ENCODE data around the gene RANBP1.
A peak's percentile ranks its signal among the peaks of the same experiment; 100 is the strongest.

RANBP1 gene

GRCh38 chr22:20083891-20084546, 31.9 kb upstream of the RANBP1 start:
- in situ Hi-C loops (cut with MboI; ENCODE audit: low sequenced_read_pairs) = no loop called here
- Histone ChIP-seq H3K4me1 (peaks cover 12% of the 10 kb centered on the region), H3K9me3 (no peaks in the 10 kb centered on the region), H3K36me3 (replicated peaks) (peaks cover 56% of the 10 kb centered on the region), H3K27me3 (ENCODE audit: low read depth) (no peaks in the 10 kb centered on the region), H3K4me3 (no peak overlapping the region)
- DNase-seq (ENCODE audit: low spot score in 2 of 2) = no peak

- Histone ChIP-seq H3K27me3 (ENCODE audit: low read depth) (no peaks in the 10 kb centered on the region), H3K36me3 (replicated peaks) (peaks cover 64% of the 10 kb centered on the region)
- in situ Hi-C loops (cut with MboI; ENCODE audit: low sequenced_read_pairs) = no loop called here
Measured at GRCh38 chr22:20084547-20085413, 31.1 kb upstream of the RANBP1 start.

GRCh38 chr22:20085651-20086050, 30.3 kb upstream of the RANBP1 start:
- H3K36me3 ChIP-seq (replicated peaks) = peaks cover 73% of the 10 kb centered on the region
- in situ Hi-C loops (cut with MboI; ENCODE audit: low sequenced_read_pairs) = no loop called here

More at GRCh38 chr22:20084547-20085413, 31.1 kb upstream of the RANBP1 start:
- Histone ChIP-seq H3K4me1 (peaks cover 6% of the 10 kb centered on the region), H3K4me3 (no peak overlapping the region), H3K9me3 (no peaks in the 10 kb centered on the region)
- DNase-seq (ENCODE audit: low spot score in 2 of 2) = peak; percentile 29 to 75

GRCh38 chr22:20086101-20086599, 29.8 kb upstream of the RANBP1 start:
- no peak for DNase-seq (ENCODE audit: low spot score in 2 of 2)
- in situ Hi-C loops (cut with MboI; ENCODE audit: low sequenced_read_pairs) = no loop called here
- peaks cover 78% of the 10 kb centered on the region for H3K36me3 ChIP-seq (replicated peaks)

More at GRCh38 chr22:20085651-20086050, 30.3 kb upstream of the RANBP1 start:
- H3K4me3 ChIP-seq = no peak overlapping the region
- no peaks in the 10 kb centered on the region for H3K9me3 ChIP-seq
- DNase-seq (ENCODE audit: low spot score in 2 of 2) = no peak
- peaks cover 6% of the 10 kb centered on the region for H3K4me1 ChIP-seq
- H3K27me3 ChIP-seq (ENCODE audit: low read depth) = no peaks in the 10 kb centered on the region

GRCh38 chr22:20086763-20087162, 29.1 kb upstream of the RANBP1 start:
- in situ Hi-C loops (cut with MboI; ENCODE audit: low sequenced_read_pairs) = no loop called here
- H3K36me3 ChIP-seq (replicated peaks) = peaks cover 78% of the 10 kb centered on the region
- no peak for DNase-seq (ENCODE audit: low spot score in 2 of 2)

More at GRCh38 chr22:20086101-20086599, 29.8 kb upstream of the RANBP1 start:
- no peaks in the 10 kb centered on the region for H3K9me3 ChIP-seq
- peaks cover 6% of the 10 kb centered on the region for H3K4me1 ChIP-seq
- H3K4me3 ChIP-seq = no peak overlapping the region
- no peaks in the 10 kb centered on the region for H3K27me3 ChIP-seq (ENCODE audit: low read depth)

GRCh38 chr22:20087319-20088262, 28.3 kb upstream of the RANBP1 start:
- Histone ChIP-seq H3K4me3 (no peak overlapping the region), H3K4me1 (no peaks in the 10 kb centered on the region), H3K27me3 (ENCODE audit: low read depth) (no peaks in the 10 kb centered on the region), H3K9me3 (no peaks in the 10 kb centered on the region), H3K36me3 (replicated peaks) (peaks cover 80% of the 10 kb centered on the region)
- no peak for DNase-seq (ENCODE audit: low spot score in 2 of 2)
- in situ Hi-C loops (cut with MboI; ENCODE audit: low sequenced_read_pairs) = no loop called here

More at GRCh38 chr22:20086763-20087162, 29.1 kb upstream of the RANBP1 start:
- Histone ChIP-seq H3K4me1 (no peaks in the 10 kb centered on the region), H3K9me3 (no peaks in the 10 kb centered on the region), H3K4me3 (no peak overlapping the region), H3K27me3 (ENCODE audit: low read depth) (no peaks in the 10 kb centered on the region)

GRCh38 chr22:20088263-20088648, 27.6 kb upstream of the RANBP1 start:
- in situ Hi-C loops (cut with MboI; ENCODE audit: low sequenced_read_pairs) = no loop called here
- Histone ChIP-seq H3K9me3 (no peaks in the 10 kb centered on the region), H3K4me1 (no peaks in the 10 kb centered on the region), H3K27me3 (ENCODE audit: low read depth) (no peaks in the 10 kb centered on the region), H3K36me3 (replicated peaks) (peaks cover 83% of the 10 kb centered on the region), H3K4me3 (no peak overlapping the region)
- DNase-seq (ENCODE audit: low spot score in 2 of 2) = no peak

- no peaks in the 10 kb centered on the region for H3K4me1 ChIP-seq
- H3K36me3 ChIP-seq (replicated peaks) = peaks cover 95% of the 10 kb centered on the region
- no peaks in the 10 kb centered on the region for H3K9me3 ChIP-seq
- no peaks in the 10 kb centered on the region for H3K27me3 ChIP-seq (ENCODE audit: low read depth)
- no peak for DNase-seq (ENCODE audit: low spot score in 2 of 2)
- in situ Hi-C loops (cut with MboI; ENCODE audit: low sequenced_read_pairs) = no loop called here
- H3K4me3 ChIP-seq = no peak overlapping the region
Measured at GRCh38 chr22:20089226-20089976, 26.5 kb upstream of the RANBP1 start.

- H3K9me3 ChIP-seq = no peaks in the 10 kb centered on the region
- H3K4me3 ChIP-seq = no peak overlapping the region
- no peaks in the 10 kb centered on the region for H3K27me3 ChIP-seq (ENCODE audit: low read depth)
- no peaks in the 10 kb centered on the region for H3K4me1 ChIP-seq
- in situ Hi-C loops (cut with MboI; ENCODE audit: low sequenced_read_pairs) = no loop called here
- DNase-seq (ENCODE audit: low spot score in 2 of 2) = no peak
- H3K36me3 ChIP-seq (replicated peaks) = peaks cover 100% of the 10 kb centered on the region
Measured at GRCh38 chr22:20089977-20090729, 25.8 kb upstream of the RANBP1 start.

GRCh38 chr22:20090730-20091240, 25.1 kb upstream of the RANBP1 start:
- DNase-seq (ENCODE audit: low spot score in 2 of 2) = no peak
- in situ Hi-C loops (cut with MboI; ENCODE audit: low sequenced_read_pairs) = no loop called here
- Histone ChIP-seq H3K4me1 (no peaks in the 10 kb centered on the region), H3K9me3 (no peaks in the 10 kb centered on the region), H3K4me3 (no peak overlapping the region), H3K27me3 (ENCODE audit: low read depth) (no peaks in the 10 kb centered on the region), H3K36me3 (replicated peaks) (peaks cover 100% of the 10 kb centered on the region)

GRCh38 chr22:20091690-20092476, 24.0 kb upstream of the RANBP1 start:
- no peak for DNase-seq (ENCODE audit: low spot score in 2 of 2)
- H3K4me3 ChIP-seq = no peak overlapping the region
- no peaks in the 10 kb centered on the region for H3K4me1 ChIP-seq
- H3K36me3 ChIP-seq (replicated peaks) = peaks cover 100% of the 10 kb centered on the region
- no peaks in the 10 kb centered on the region for H3K9me3 ChIP-seq
- in situ Hi-C loops (cut with MboI; ENCODE audit: low sequenced_read_pairs) = no loop called here
- H3K27me3 ChIP-seq (ENCODE audit: low read depth) = no peaks in the 10 kb centered on the region
